GM12878 (cell line): ENCODE measurements around the gene ZACN. TPM values are rescaled to one million over a fixed set of nuclear protein-coding genes. Genes with fewer than 3 reads are reported as not detected.

Experiments used
- ATF2 ChIP-seq: IDR thresholded peaks from 2 replicates; pipeline ENCODE4 v1.6.1; 2012; ENCODE audit warnings: low read length, inconsistent platforms
- ATF3 ChIP-seq: IDR thresholded peaks from 2 replicates; pipeline ENCODE4 v1.6.1; 2011; ENCODE audit warnings: low read depth, mild to moderate bottlenecking, low read length, moderate library complexity, borderline replicate concordance; ENCODE audit errors: extremely low read depth
- CUX1 ChIP-seq: IDR thresholded peaks from 2 replicates; pipeline ENCODE4 v1.6.1; 2012; ENCODE audit warnings: improper control_type of control experiment, low read depth, low read length; ENCODE audit not compliant: insufficient replicate concordance
- EZH2 ChIP-seq: IDR thresholded peaks from 2 replicates; pipeline ENCODE4 v1.6.1; 2012; ENCODE audit warnings: low read depth, mild to moderate bottlenecking, control low read depth, inconsistent platforms, low read length, borderline replicate concordance; ENCODE audit not compliant: control insufficient read depth
- MXI1 ChIP-seq: fragments of 150-350 bp; IDR thresholded peaks from 2 replicates; pipeline ENCODE4 v1.6.1; 2011; ENCODE audit warnings: low read depth, mild to moderate bottlenecking, inconsistent platforms, low read length, improper control_type of control experiment
- NBN ChIP-seq: fragments of 450-650 bp; IDR thresholded peaks from 2 replicates; pipeline ENCODE4 v1.6.1; 2016
- POLR2A ChIP-seq: IDR thresholded peaks from 2 replicates; pipeline ENCODE4 v1.6.1; 2011; ENCODE audit warnings: low read depth, mild to moderate bottlenecking, low read length
- SIN3A ChIP-seq: IDR thresholded peaks from 2 replicates; pipeline ENCODE4 v1.6.1; 2012; ENCODE audit warnings: low read depth, low read length, improper control_type of control experiment
- STAT1 ChIP-seq: fragments of 450-650 bp; conservative IDR thresholded peaks from 2 replicates; pipeline ENCODE4 v1.6.1; 2014; ENCODE audit warnings: antibody characterized with exemption, mild to moderate bottlenecking
- TARDBP ChIP-seq: IDR thresholded peaks from 2 replicates; pipeline ENCODE4 v1.6.1; 2016; ENCODE audit warnings: borderline replicate concordance
- polyA plus RNA-seq, 11 experiments: library from polyadenylated mRNA; depleted of rRNA in 4 of 11; unstranded in 6 of 11; stranded (reverse) in 5 of 11; fragments of >200 nt; fragmentation: Nextera tagmentation in 4 of 11; fragmentation: Illumina TruSeq in 1 of 11; extraction: Ambion mirVana in 4 of 11; extraction: Trizol in 1 of 11; gene quantifications; 1 replicate in 1 of 11; 2 replicates in 10 of 11; pipeline versions ENCODE4 v1.2.1 to v1.2.3, GENCODE V29; 2011 to 2016; ENCODE audit warnings: inconsistent platforms in 2 of 11, missing spikeins in 2 of 11, low read depth in 1 of 11
- total RNA-seq, 4 experiments: library from RNA; depleted of rRNA in 3 of 4; stranded (reverse); fragments of >200 nt in 3 of 4; fragmentation: Illumina TruSeq in 1 of 4; extraction: Trizol in 1 of 4; gene quantifications; 2 replicates each; pipeline versions ENCODE4 v1.2.1 to v1.2.3, GENCODE V29; 2013 to 2021
- TF ChIP-seq, protein P1 (sequence below): IDR thresholded peaks from 2 replicates; pipeline ENCODE4 v1.6.1; 2011; ENCODE audit warnings: borderline replicate concordance, low read depth, mild to moderate bottlenecking, moderate library complexity, low read length; ENCODE audit not compliant: insufficient read depth, poor library complexity, severe bottlenecking
- TF ChIP-seq, protein P2 (sequence below): fragments of 450-650 bp; IDR thresholded peaks from 2 replicates; pipeline ENCODE4 v1.6.1; 2016; ENCODE audit warnings: mild to moderate bottlenecking, moderate library complexity, borderline replicate concordance
- TF ChIP-seq, protein P3 (sequence below): fragments of 450-650 bp; IDR thresholded peaks from 2 replicates; pipeline ENCODE4 v1.6.1; 2017; ENCODE audit warnings: mild to moderate bottlenecking, low read depth, inconsistent platforms; ENCODE audit not compliant: poor library complexity, severe bottlenecking

The ZACN gene
- total and polyA plus RNA-seq, 10 of the 15 experiments (the other 5 are each of a cell fraction or from before 2014, with no cell fraction given), result 0.06 to 11.3 (median 0.47) TPM; not detected in 2

DNA sequence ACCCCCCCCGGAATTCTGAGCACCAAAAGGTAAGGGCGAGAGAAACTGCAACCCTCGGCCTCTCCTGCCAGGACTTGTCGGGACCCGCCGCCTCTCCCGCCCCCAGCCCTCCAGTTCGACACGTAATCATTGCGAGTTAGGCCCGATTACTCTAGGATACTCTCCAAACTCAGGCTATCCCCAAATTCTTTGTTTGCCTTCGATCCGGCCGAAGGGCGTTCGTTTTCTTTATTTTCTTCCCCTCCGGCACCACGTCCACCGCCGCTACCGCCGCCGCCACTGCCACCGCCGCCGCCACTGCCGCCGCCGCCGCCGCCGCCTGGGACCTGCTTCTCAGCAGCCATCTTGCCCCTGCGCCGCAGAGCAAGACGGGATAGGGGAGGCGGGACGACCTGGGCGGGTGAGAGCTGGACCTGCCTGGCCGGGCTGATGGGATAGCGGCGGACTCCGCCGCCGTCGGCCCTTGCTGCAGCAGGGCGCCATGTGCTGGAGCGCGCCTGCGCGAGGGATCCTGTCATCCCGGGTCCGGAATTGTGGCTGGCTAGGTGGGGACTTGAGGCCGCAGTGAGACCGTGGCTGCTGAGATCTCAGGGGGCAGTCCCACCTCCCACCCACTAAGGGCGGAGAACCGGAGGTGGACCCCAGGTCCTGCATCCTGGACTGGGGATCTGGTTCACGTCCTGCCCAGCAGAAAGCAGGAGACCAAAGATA is 6.7 kb upstream of the ZACN start, which contains the start of gene SRP68 (continued):
- TF ChIP-seq EZH2, result no peak
- TF ChIP-seq ATF3, result no peak
- no peak for TF ChIP-seq NBN
- TF ChIP-seq, protein P1, sequence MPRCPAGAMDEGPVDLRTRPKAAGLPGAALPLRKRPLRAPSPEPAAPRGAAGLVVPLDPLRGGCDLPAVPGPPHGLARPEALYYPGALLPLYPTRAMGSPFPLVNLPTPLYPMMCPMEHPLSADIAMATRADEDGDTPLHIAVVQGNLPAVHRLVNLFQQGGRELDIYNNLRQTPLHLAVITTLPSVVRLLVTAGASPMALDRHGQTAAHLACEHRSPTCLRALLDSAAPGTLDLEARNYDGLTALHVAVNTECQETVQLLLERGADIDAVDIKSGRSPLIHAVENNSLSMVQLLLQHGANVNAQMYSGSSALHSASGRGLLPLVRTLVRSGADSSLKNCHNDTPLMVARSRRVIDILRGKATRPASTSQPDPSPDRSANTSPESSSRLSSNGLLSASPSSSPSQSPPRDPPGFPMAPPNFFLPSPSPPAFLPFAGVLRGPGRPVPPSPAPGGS, result no peak
- TF ChIP-seq MXI1, result peak; percentile 72
- TF ChIP-seq SIN3A, result no peak; the same call in none of the 2 replicates
- peak; percentile 92 for TF ChIP-seq POLR2A
- TF ChIP-seq, protein P2, sequence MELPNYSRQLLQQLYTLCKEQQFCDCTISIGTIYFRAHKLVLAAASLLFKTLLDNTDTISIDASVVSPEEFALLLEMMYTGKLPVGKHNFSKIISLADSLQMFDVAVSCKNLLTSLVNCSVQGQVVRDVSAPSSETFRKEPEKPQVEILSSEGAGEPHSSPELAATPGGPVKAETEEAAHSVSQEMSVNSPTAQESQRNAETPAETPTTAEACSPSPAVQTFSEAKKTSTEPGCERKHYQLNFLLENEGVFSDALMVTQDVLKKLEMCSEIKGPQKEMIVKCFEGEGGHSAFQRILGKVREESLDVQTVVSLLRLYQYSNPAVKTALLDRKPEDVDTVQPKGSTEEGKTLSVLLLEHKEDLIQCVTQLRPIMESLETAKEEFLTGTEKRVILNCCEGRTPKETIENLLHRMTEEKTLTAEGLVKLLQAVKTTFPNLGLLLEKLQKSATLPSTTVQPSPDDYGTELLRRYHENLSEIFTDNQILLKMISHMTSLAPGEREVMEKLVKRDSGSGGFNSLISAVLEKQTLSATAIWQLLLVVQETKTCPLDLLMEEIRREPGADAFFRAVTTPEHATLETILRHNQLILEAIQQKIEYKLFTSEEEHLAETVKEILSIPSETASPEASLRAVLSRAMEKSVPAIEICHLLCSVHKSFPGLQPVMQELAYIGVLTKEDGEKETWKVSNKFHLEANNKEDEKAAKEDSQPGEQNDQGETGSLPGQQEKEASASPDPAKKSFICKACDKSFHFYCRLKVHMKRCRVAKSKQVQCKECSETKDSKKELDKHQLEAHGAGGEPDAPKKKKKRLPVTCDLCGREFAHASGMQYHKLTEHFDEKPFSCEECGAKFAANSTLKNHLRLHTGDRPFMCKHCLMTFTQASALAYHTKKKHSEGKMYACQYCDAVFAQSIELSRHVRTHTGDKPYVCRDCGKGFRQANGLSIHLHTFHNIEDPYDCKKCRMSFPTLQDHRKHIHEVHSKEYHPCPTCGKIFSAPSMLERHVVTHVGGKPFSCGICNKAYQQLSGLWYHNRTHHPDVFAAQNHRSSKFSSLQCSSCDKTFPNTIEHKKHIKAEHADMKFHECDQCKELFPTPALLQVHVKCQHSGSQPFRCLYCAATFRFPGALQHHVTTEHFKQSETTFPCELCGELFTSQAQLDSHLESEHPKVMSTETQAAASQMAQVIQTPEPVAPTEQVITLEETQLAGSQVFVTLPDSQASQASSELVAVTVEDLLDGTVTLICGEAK, result no peak
- TF ChIP-seq CUX1, result no peak
- TF ChIP-seq ATF2, result no peak
- TF ChIP-seq, protein P3, sequence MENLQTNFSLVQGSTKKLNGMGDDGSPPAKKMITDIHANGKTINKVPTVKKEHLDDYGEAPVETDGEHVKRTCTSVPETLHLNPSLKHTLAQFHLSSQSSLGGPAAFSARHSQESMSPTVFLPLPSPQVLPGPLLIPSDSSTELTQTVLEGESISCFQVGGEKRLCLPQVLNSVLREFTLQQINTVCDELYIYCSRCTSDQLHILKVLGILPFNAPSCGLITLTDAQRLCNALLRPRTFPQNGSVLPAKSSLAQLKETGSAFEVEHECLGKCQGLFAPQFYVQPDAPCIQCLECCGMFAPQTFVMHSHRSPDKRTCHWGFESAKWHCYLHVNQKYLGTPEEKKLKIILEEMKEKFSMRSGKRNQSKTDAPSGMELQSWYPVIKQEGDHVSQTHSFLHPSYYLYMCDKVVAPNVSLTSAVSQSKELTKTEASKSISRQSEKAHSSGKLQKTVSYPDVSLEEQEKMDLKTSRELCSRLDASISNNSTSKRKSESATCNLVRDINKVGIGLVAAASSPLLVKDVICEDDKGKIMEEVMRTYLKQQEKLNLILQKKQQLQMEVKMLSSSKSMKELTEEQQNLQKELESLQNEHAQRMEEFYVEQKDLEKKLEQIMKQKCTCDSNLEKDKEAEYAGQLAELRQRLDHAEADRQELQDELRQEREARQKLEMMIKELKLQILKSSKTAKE, result no peak
- peak; percentile 83; the same call in 1 of the 2 replicates for TF ChIP-seq STAT1
- no peak for TF ChIP-seq TARDBP
